ENCODE measurements around the gene NRDE2.

DNA sequence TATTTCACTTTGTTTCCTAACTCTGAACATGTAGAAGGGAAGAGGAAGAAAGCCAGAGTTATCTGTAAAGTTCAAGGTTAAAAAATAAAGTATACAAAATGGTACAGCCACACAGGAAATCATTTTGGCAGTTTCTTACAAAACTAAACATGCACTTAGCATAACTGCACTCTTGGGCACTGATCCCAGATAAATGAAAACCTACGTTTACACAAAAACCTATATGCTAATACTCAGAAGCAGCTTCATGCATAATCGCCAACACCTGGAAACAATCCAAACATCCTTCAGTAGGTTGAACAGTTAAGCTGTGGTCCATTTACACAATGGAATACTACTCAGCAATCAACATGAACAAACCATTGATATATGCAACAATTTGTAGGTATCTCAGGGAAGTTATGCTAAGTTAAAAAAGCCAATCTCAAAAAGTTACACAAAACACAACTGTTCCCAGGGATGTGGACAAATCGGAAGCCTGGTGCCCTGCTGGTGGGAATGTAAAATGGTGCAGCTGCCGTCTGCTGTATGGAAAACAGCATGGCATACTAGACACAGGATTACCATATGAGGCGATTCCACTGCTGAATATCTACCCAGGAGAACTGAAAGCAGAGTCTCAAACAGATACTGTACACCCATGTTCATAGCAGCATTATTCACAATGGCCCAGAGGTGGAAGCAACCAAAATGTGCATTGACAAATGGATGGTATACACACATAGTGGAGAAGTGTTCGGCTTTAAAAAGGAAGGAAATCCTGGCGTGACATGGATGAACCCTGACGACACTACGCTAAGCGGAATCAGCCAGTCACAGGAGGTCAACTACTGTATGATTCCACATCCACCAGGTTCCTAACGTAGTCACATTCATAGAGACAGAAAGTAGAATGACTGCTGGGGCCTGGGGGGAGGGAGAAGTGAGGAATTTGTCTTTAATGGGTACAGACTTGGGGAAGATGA lies 37.7 kb downstream of the NRDE2 start:
- TF ChIP-seq POLR2AphosphoS5 (IDR thresholded peaks at IDR 0.05): no peak
- TF ChIP-seq, protein P1, sequence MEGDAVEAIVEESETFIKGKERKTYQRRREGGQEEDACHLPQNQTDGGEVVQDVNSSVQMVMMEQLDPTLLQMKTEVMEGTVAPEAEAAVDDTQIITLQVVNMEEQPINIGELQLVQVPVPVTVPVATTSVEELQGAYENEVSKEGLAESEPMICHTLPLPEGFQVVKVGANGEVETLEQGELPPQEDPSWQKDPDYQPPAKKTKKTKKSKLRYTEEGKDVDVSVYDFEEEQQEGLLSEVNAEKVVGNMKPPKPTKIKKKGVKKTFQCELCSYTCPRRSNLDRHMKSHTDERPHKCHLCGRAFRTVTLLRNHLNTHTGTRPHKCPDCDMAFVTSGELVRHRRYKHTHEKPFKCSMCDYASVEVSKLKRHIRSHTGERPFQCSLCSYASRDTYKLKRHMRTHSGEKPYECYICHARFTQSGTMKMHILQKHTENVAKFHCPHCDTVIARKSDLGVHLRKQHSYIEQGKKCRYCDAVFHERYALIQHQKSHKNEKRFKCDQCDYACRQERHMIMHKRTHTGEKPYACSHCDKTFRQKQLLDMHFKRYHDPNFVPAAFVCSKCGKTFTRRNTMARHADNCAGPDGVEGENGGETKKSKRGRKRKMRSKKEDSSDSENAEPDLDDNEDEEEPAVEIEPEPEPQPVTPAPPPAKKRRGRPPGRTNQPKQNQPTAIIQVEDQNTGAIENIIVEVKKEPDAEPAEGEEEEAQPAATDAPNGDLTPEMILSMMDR (IDR thresholded peaks at IDR 0.05): no peak
- no peak for TF ChIP-seq POLR2A (IDR thresholded peaks at IDR 0.05; ENCODE audit: low read depth)
